HG02759 (cell line): ENCODE data around the gene PRPSAP2.
A peak's percentile ranks its signal among the peaks of the same experiment; 100 is the strongest.
"Not testable (repeated sequence)": the region's sequence is repeated elsewhere in the genome, so short reads cannot be mapped to it uniquely, and the experiment has no call there.

Experiments
- ATAC-seq: cut with Tn5 transposase; IDR thresholded peaks from one replicate; pipeline ENCODE4 v1.9.1; 2021; ENCODE audit warnings: mild to moderate bottlenecking, moderate library complexity; ENCODE audit not compliant: unreplicated experiment

PRPSAP2 gene

GRCh38 chr17:18888766-18889290, 30.9 kb downstream of the PRPSAP2 start:
- no peak for ATAC-seq

- ATAC-seq = no peak
These were observed 31.7 kb downstream of the PRPSAP2 start for GRCh38 chr17:18889658-18890057.

- ATAC-seq = no peak
These were observed 33.6 kb downstream of the PRPSAP2 start for GRCh38 chr17:18891541-18891940.

- no peak for ATAC-seq
These were observed 38.2 kb downstream of the PRPSAP2 start for GRCh38 chr17:18896146-18896545.

GRCh38 chr17:18896947-18897346, 39.0 kb downstream of the PRPSAP2 start:
- ATAC-seq = no peak

GRCh38 chr17:18904482-18904881, 46.6 kb downstream of the PRPSAP2 start:
- no peak for ATAC-seq

- no peak for ATAC-seq
These were observed 47.3 kb downstream of the PRPSAP2 start for GRCh38 chr17:18905226-18905625.

- no peak for ATAC-seq
These were observed 52.4 kb downstream of the PRPSAP2 start for GRCh38 chr17:18910326-18910725.

GRCh38 chr17:18910881-18911280, 53.0 kb downstream of the PRPSAP2 start:
- ATAC-seq = no peak

GRCh38 chr17:18916816-18917500, 59.0 kb downstream of the PRPSAP2 start:
- no peak for ATAC-seq

- ATAC-seq = no peak
These were observed 59.6 kb downstream of the PRPSAP2 start for GRCh38 chr17:18917506-18918032.

GRCh38 chr17:18919963-18920362, 62.0 kb downstream of the PRPSAP2 start:
- ATAC-seq = no peak

- ATAC-seq = no peak
These were observed 63.0 kb downstream of the PRPSAP2 start for GRCh38 chr17:18920911-18921441.

- ATAC-seq = no peak
These were observed 63.6 kb downstream of the PRPSAP2 start for GRCh38 chr17:18921485-18921884.

- peak; percentile 70 for ATAC-seq
These were observed 64.1 kb downstream of the PRPSAP2 start for GRCh38 chr17:18921912-18922451.

GRCh38 chr17:18922596-18922995, 64.7 kb downstream of the PRPSAP2 start:
- not testable (repeated sequence) for ATAC-seq

GRCh38 chr17:18925187-18925586, 67.3 kb downstream of the PRPSAP2 start:
- no peak for ATAC-seq

- no peak for ATAC-seq
These were observed 70.7 kb downstream of the PRPSAP2 start for GRCh38 chr17:18928628-18929125.

GRCh38 chr17:18932360-18933055, 74.6 kb downstream of the PRPSAP2 start:
- no peak for ATAC-seq

- no peak for ATAC-seq
These were observed 75.4 kb downstream of the PRPSAP2 start for GRCh38 chr17:18933102-18934058.
